Astrocyte of the hippocampus (primary cell): Measurements from ENCODE around the gene SH3TC2.

Experiments
- DNase-seq: peaks from one replicate; pipeline ENCODE4 v3.0.0; 2011; ENCODE audit warnings: low read depth, low spot score

SH3TC2 gene

GRCh38 chr5:149060325-149060724 is 2.5 kb downstream of the SH3TC2 start:
- DNase-seq = no peak

DNA sequence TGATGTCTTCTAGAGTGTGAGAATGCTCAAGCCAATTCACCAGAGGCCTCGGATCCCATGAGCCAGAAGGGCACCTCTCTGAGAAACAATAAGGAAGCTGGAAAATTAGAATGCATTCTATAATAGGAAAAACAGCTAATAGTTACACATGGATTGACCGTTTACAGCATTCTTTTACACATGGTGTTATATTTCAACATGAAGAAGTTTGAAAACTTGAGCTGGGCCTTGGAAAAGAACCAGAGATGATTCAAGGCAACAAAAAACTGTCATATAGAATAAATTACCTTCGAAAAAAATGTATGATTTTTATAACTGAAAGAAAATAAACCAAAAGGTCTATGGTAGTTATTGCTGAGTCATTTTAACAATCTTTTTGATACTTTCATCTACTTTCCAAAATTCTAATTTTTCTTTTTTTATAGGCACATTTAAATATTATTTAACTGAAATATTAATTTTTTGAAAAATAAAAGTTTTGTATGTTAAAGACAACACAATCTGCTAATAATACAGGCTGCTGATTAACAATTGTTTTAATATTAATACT is 6.2 kb downstream of the SH3TC2 start:
- DNase-seq = no peak

DNA sequence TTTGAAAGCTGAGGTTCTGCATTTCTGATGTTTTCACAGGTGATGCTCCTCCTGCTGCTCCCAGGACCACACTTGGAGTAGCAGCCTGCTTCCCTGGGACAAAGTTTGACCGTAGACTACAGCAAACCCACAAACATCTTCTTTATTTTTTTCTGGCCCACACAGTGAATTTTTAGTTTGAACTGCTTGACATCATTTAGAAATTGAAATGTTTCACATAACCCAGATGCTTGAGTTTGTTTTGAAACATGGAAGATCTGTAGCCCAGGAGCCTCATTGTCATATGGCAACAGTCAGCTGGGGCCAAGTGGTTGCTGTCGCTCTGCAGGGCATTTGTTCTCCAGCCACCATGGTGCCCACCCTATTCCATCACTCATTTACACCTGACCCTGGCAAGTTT is 8.4 kb downstream of the SH3TC2 start:
- peak; percentile 20 for DNase-seq

DNA sequence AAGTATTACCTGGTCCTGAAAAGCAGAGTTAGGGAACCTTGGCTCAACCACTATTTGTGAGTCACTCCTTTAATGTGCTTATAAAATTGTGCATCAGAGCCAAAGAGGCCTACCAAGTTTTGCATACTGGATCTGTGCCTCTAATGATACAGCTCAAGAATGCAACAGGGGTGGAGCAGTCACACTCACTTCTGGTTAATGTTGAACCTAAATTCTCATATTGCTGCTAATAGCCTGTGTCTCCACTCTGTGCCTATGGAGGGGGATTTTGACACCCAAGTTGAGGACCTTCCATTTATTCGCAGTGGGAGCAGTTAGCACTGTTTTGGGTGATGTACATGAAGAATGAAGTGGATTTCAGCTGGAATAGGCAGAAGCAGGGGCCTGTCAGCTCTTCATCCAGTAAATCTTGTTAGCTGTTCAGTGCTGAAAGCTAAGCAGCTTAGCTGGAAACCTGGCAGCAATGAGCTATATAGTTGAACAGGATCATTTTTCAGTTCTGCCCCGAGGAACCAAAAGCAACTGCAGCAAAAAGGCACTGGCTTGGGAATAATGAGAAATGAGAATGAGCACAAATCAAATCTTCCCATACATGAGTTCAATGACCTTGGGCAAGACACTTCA is 9.7 kb downstream of the SH3TC2 start:
- peak; percentile 74 for DNase-seq

DNA sequence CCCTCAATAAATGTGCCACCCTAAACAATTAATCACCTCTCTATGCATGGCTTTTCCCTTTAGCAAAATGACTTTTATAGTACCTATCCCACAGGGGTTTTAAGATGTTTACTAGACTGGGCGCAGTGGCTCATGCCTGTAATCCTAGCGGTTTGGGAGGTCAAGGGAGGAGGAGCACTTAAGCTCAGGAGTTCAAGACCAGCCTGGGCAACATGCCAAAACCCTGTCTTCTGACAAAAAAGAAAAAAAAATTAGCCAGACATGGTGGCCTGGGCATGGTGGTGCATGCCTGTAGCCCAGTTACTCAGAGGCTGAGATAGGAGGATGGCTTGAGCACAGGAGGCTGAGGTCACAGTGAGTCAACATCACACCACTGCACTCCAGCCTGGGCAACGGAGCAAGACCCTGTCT is 13.5 kb downstream of the SH3TC2 start:
- DNase-seq = no peak

- DNase-seq = no peak
Measured at GRCh38 chr5:149048811-149049210, 14.1 kb downstream of the SH3TC2 start.

DNA sequence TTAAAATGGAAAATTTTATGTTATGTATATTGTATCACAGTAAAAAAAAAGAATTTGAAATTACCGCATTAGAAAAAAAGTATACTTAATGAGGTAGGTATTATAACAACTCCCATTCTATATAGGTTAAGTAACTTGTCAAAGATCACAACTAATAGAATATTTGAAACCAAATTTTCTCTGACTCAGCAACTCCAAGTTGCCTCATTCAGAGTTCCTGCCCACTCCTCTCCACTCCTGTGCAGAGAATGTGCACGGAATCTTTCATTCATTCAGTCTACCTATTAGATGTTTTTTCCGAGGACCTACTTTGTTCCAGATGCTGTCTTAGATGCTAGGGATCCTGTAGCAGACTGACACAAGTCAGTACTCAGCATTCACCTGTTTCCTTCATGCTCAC is 15.4 kb downstream of the SH3TC2 start:
- DNase-seq = no peak

DNA sequence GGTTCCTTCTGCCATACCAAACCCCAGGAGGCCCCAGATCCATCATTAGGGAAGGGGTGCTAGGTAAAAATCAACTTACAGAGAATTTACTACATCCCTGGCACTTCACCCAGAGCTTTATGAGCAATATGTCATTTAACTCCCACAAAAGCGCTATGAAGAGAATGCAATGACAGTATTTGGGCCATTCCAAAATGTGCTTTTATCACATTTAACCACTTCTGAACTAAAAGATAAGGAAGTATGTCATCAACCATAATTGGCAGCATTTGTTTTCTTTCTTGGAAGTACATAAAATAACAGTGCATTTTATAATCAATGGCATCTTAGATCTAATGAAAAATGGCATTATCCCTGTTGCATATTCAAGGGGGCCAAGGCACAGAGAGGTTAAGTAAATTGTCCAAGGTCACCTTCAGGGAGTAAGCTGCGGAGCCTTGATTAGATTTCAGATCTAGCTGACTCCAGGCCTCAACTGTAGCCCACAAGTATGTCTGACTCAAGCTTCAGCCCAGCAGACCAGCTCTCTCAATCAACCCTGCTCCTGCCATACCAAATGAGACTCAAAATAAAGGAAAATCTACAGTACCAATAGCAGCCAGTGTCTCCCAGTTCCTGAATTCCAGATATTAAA is 16.5 kb downstream of the SH3TC2 start:
- DNase-seq = peak; percentile 72

DNA sequence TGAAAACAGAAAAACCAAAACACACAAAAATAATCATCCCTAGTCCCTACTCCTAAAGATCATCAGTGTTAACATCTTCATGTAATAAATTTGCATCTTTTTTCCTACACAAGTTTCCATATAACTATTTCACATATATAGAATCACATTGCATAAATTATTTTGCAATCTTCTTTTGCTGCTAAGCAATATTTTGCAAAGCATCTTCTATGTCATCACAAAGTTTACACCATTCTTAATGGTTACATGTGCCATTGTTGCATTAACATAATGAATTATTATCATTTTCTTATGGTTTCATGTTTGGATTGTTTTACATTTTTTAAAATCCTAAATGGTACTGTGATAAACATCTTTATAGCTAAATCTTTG is 17.8 kb downstream of the SH3TC2 start:
- DNase-seq = no peak

- DNase-seq = no peak
Measured at GRCh38 chr5:149044453-149045088, 18.3 kb downstream of the SH3TC2 start.

DNA sequence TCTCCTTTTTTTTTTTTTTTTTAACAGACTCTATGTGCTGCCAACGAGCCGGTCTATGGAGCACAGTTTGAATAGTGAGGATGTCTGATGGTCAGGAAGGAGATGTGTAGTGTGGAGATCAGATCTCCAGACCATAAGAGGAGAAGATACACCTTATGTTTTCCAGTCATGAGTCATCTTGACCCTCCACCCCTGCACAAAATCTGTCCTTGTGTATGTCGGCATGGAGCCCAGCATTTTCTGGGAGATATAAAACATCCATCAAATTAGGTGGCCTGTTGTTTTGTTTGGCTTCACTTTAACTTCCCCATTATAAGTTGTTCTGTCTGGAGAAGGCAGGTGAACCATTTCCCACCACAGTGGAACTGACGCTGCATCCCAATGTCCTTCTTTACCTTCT is 19.2 kb downstream of the SH3TC2 start:
- no peak for DNase-seq

- DNase-seq = no peak
Measured at GRCh38 chr5:149042865-149043264, 20.0 kb downstream of the SH3TC2 start.

DNA sequence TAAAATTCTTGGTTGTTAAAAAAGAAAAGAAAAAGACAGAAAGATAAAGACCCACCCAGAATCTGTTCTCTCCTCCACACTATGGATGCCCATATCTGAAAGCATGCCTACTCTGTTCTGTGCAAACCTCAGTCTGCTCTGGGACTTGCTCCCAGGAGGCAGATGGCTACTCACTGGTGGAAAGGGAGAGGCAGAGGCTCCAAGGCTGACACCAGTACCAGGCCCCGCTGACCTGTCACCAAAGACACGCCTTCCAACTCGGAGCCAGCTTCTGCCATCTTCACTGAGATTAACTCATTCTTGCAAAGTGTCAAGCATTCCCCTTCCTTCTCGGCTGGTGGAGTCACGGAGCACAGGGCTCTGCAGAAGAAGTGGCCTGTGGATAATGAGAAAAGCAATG is 21.6 kb downstream of the SH3TC2 start:
- no peak for DNase-seq

DNA sequence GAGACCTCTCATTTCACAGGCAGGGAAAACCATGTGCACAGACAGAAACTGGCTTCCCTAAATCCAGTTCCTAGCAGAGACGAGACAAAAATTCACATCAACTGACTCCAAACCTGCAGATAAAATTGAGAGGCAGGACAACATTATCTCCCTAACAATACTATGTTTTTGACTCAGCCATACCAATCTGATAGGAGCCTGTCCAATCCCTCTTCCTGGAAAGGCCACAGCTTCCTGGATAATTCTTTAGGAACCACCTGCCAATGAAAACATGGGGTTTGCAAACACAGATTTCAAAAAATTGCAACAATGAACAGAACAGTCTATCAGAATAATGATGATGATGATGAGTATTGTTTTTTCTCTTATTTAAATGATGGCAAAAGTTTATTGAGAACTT is 22.4 kb downstream of the SH3TC2 start:
- DNase-seq = no peak

DNA sequence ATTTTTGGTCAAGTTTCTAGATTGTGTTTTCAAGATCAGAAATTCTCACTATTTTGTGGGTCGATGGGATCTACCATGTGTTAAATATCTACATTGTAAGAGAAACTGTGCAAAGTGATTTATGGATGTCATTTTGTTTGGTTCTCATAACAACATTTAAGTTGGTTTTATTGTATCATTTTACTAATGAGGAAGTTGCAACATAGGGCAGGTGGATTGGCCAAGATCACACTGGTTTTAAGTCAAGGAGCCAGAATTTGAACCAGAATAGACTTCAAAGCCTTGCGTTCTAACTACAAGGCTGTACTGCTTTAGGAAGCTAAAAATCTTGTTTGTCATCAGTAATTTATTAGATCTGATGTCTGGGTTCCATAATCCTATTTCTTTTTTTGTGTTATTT is 23.4 kb downstream of the SH3TC2 start:
- no peak for DNase-seq

- DNase-seq = no peak
Measured at GRCh38 chr5:149038336-149039080, 24.4 kb downstream of the SH3TC2 start.

GRCh38 chr5:149037817-149038216 is 25.0 kb downstream of the SH3TC2 start:
- DNase-seq = no peak

DNA sequence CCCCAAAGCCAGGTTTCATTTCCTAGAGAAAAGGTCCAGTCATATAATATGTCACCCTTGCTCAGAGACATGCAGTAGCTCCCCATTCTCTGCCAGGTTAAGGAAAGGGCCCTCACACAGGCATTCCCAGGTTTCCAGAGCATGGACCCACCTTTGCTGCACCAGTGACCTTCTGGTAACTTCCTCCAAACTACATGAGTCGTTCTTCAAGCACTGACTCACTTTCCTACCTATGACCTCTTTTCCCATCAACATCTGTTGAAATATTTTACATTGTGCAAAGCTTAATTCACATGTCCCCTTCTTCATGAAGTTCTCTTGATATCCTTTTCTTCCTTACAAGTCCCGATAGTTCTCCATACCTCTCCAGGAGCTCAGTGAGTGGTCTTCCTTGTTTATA is 25.9 kb downstream of the SH3TC2 start:
- no peak for DNase-seq

- DNase-seq = no peak
Measured at GRCh38 chr5:149036168-149036567, 26.7 kb downstream of the SH3TC2 start.

GRCh38 chr5:149035372-149035790 is 27.5 kb downstream of the SH3TC2 start:
- DNase-seq = peak; percentile 89

GRCh38 chr5:149030838-149031397 is 31.9 kb downstream of the SH3TC2 start:
- DNase-seq = no peak

- peak; percentile 48 for DNase-seq
Measured at GRCh38 chr5:149030392-149030791, 32.5 kb downstream of the SH3TC2 start.
